Measurements from ENCODE around the gene SH3RF3.

- TF ChIP-seq CTCF (IDR thresholded peaks at IDR 0.05; ENCODE audit: insufficient read depth, low read depth, low read length): no peak
- TF ChIP-seq EZH2 (IDR thresholded peaks at IDR 0.05; ENCODE audit: insufficient read depth, low read length): no peak
Measured at GRCh38 chr2:109450574-109451273, 321.7 kb downstream of the SH3RF3 start.
